GM12878 (cell line): ENCODE data around the gene IL3. TPM values are rescaled to one million over a fixed set of nuclear protein-coding genes. Genes with fewer than 3 reads are reported as not detected.

Experiments used
- ATAC-seq: fragments of 200-7000 bp; cut with Tn5 transposase; 3 replicates; pipeline ENCODE4 v1.9.1; 2020; ENCODE audit warnings: mild to moderate bottlenecking, moderate library complexity
- BruUV-seq: library from RNA; stranded (reverse); fragments of 400-500 nt; replicated peaks from 2 replicates; lab custom pipeline; 2021; lab: Mats Ljungman, UMichigan
- CTCF ChIA-PET: fragments of 300-600 bp; sonication (Branson Sonifier 250); formaldehyde crosslinking; extraction: SDS; loops from one replicate; lab custom pipeline; 2021; ENCODE audit warnings: inconsistent platforms; lab: Yijun Ruan, JAX
- POLR2A ChIA-PET: fragments of 350-600 bp; formaldehyde crosslinking; extraction: SDS; loops from one replicate; lab custom pipeline; 2021; ENCODE audit warnings: inconsistent platforms; lab: Charles Lee
- RAD21 ChIA-PET: fragments of 300-600 bp; sonication (Branson Sonifier 250); formaldehyde crosslinking; loops from one replicate; lab custom pipeline; 2023; ENCODE audit warnings: antibody characterized with exemption; ENCODE audit not compliant: unreplicated experiment; lab: Charles Lee
- SMC1A ChIA-PET: fragments of 300-600 bp; sonication (Branson Sonifier 250); formaldehyde crosslinking; loops from one replicate; lab custom pipeline; 2023; ENCODE audit not compliant: unreplicated experiment, uncharacterized antibody; lab: Charles Lee
- DNase-seq: peaks from one replicate; pipeline ENCODE4 v3.0.0-alpha.2; 2011; ENCODE audit warnings: low read depth, low spot score
- FAIRE-seq: peaks from 3 replicates; lab custom pipeline; 2011; peaks lifted over from hg19 to GRCh38; lab: Jason Lieb, UNC
- H2AFZ ChIP-seq: 2 replicates; pipeline ENCODE4 v1.6.0; 2011; ENCODE audit warnings: low read depth, low read length, control low read depth; ENCODE audit not compliant: control insufficient read depth
- H3K27ac ChIP-seq: 2 replicates; pipeline ENCODE4 v1.5.1; 2011; ENCODE audit warnings: control low read depth; ENCODE audit not compliant: control insufficient read depth, insufficient read depth
- H3K27me3 ChIP-seq, 2 experiments: replicated peaks in 1 of 2; 2 replicates each; pipeline versions ENCODE4 v1.6.0 to v1.6.1; 2011; ENCODE audit warnings: low read length in 1 of 2; ENCODE audit not compliant: control insufficient read depth in 2 of 2, insufficient read depth in 2 of 2
- H3K36me3 ChIP-seq, 2 experiments: 2 replicates each; pipeline ENCODE4 v1.5.1; 2011; ENCODE audit warnings: low read length in 1 of 2; ENCODE audit not compliant: control insufficient read depth in 2 of 2, insufficient read depth in 2 of 2
- H3K4me1 ChIP-seq: 2 replicates; pipeline ENCODE4 v1.6.1; 2011; ENCODE audit warnings: mild to moderate bottlenecking, low read length, moderate library complexity, mixed read lengths; ENCODE audit not compliant: control insufficient read depth, insufficient read depth
- H3K4me2 ChIP-seq: 2 replicates; pipeline ENCODE4 v1.6.0; 2011; ENCODE audit warnings: control low read depth; ENCODE audit not compliant: control insufficient read depth, insufficient read depth
- H3K4me3 ChIP-seq: fragments of 200-600 bp; sonication (generic); 2 replicates; pipeline ENCODE4 v1.5.1; 2016
- H3K79me2 ChIP-seq: 2 replicates; pipeline ENCODE4 v1.6.0; 2011; ENCODE audit warnings: low read length; ENCODE audit not compliant: control insufficient read depth, insufficient read depth
- H3K9ac ChIP-seq: 2 replicates; pipeline ENCODE4 v1.8.0; 2011; ENCODE audit warnings: low read length, control low read depth, mixed read lengths; ENCODE audit not compliant: control insufficient read depth, insufficient read depth
- H3K9me3 ChIP-seq: replicated peaks from 3 replicates; pipeline ENCODE4 v1.5.1; 2011; ENCODE audit warnings: mild to moderate bottlenecking, low read length; ENCODE audit not compliant: control insufficient read depth, insufficient read depth
- H4K20me1 ChIP-seq: 2 replicates; pipeline ENCODE4 v1.6.0; 2011; ENCODE audit not compliant: control insufficient read depth, insufficient read depth
- BACH1 ChIP-seq: fragments of 450-650 bp; IDR thresholded peaks from 2 replicates; pipeline ENCODE4 v1.6.1; 2017; ENCODE audit warnings: mild to moderate bottlenecking, borderline replicate concordance
- BCL3 ChIP-seq: IDR thresholded peaks from 2 replicates; pipeline ENCODE4 v1.6.1; 2011; ENCODE audit warnings: borderline replicate concordance, low read depth, mild to moderate bottlenecking, moderate library complexity, low read length; ENCODE audit not compliant: insufficient read depth, poor library complexity, severe bottlenecking
- CREM ChIP-seq: IDR thresholded peaks from 2 replicates; pipeline ENCODE4 v1.6.1; 2014; ENCODE audit warnings: antibody characterized with exemption, low read depth
- CTCF ChIP-seq, 3 experiments: IDR thresholded peaks in 2 of 3; conservative IDR thresholded peaks in 1 of 3; 2 replicates each; pipeline ENCODE4 v1.5.1; 2011; ENCODE audit warnings: low read depth in 3 of 3, low read length in 3 of 3, mild to moderate bottlenecking in 3 of 3, control low read depth in 2 of 3, moderate library complexity in 2 of 3, inconsistent platforms in 1 of 3, mixed read lengths in 1 of 3; ENCODE audit not compliant: control insufficient read depth in 2 of 3, insufficient read depth in 1 of 3; ENCODE audit errors: extremely low read depth in 1 of 3
- DPF2 ChIP-seq: fragments of 450-650 bp; IDR thresholded peaks from 2 replicates; pipeline ENCODE4 v1.6.1; 2017; ENCODE audit warnings: mild to moderate bottlenecking
- LARP7 ChIP-seq: fragments of 450-650 bp; IDR thresholded peaks from 2 replicates; pipeline ENCODE4 v1.6.1; 2017; ENCODE audit warnings: mild to moderate bottlenecking
- NBN ChIP-seq: fragments of 450-650 bp; IDR thresholded peaks from 2 replicates; pipeline ENCODE4 v1.6.1; 2016
- NR2C2 ChIP-seq: IDR thresholded peaks from 2 replicates; pipeline ENCODE4 v1.6.1; 2011; ENCODE audit warnings: borderline replicate concordance, low read depth; ENCODE audit not compliant: control insufficient read depth, insufficient read length
- POLR2A ChIP-seq: IDR thresholded peaks from 2 replicates; pipeline ENCODE4 v1.6.1; 2011; ENCODE audit warnings: low read depth, mild to moderate bottlenecking, low read length
- SMARCA5 ChIP-seq: fragments of 450-650 bp; IDR thresholded peaks from 2 replicates; pipeline ENCODE4 v1.6.1; 2017; ENCODE audit warnings: mild to moderate bottlenecking
- STAT1 ChIP-seq: fragments of 450-650 bp; conservative IDR thresholded peaks from 2 replicates; pipeline ENCODE4 v1.6.1; 2014; ENCODE audit warnings: antibody characterized with exemption, mild to moderate bottlenecking
- TBL1XR1 ChIP-seq: IDR thresholded peaks from 2 replicates; pipeline ENCODE4 v1.6.1; 2012; ENCODE audit warnings: low read depth, low read length, improper control_type of control experiment
- TCF12 ChIP-seq: IDR thresholded peaks from 2 replicates; pipeline ENCODE4 v1.6.1; 2011; ENCODE audit warnings: low read depth, mild to moderate bottlenecking, low read length
- USF1 ChIP-seq: IDR thresholded peaks from 2 replicates; pipeline ENCODE4 v1.6.1; 2011; ENCODE audit warnings: borderline replicate concordance, low read depth, mild to moderate bottlenecking, moderate library complexity, mixed read lengths, low read length; ENCODE audit not compliant: insufficient read depth; ENCODE audit errors: extremely low read length
- YY1 ChIP-seq: IDR thresholded peaks from 2 replicates; pipeline ENCODE4 v1.6.1; 2011; ENCODE audit warnings: low read depth, mild to moderate bottlenecking, low read length
- WGBS: methylation state at CpG from one replicate; pipeline ENCODE4 v1.1.6; 2016; ENCODE audit warnings: low lambda C conversion rate; ENCODE audit not compliant: insufficient replicate concordance, insufficient coverage; ENCODE audit errors: missing lambda C conversion rate; 5-methylcytosine and 5-hydroxymethylcytosine counted together
- in situ Hi-C: fragments of 300-500 bp; cut with MboI; formaldehyde crosslinking; loops from 9 replicates; pipeline ENCODE4 v1.14.3; 2018; ENCODE audit warnings: mixed read lengths
- intact Hi-C: fragments of 100-400 bp; cut with micrococcal nuclease; formaldehyde crosslinking; loops from one replicate; pipeline ENCODE4 v1.14.2; 2022; ENCODE audit not compliant: unreplicated experiment
- polyA plus RNA-seq, 11 experiments: library from polyadenylated mRNA; depleted of rRNA in 4 of 11; unstranded in 6 of 11; stranded (reverse) in 5 of 11; fragments of >200 nt; fragmentation: Nextera tagmentation in 4 of 11; fragmentation: Illumina TruSeq in 1 of 11; extraction: Ambion mirVana in 4 of 11; extraction: Trizol in 1 of 11; gene quantifications; 1 replicate in 1 of 11; 2 replicates in 10 of 11; pipeline versions ENCODE4 v1.2.1 to v1.2.3, GENCODE V29; 2011 to 2016; ENCODE audit warnings: inconsistent platforms in 2 of 11, missing spikeins in 2 of 11, low read depth in 1 of 11
- total RNA-seq, 4 experiments: library from RNA; depleted of rRNA in 3 of 4; stranded (reverse); fragments of >200 nt in 3 of 4; fragmentation: Illumina TruSeq in 1 of 4; extraction: Trizol in 1 of 4; gene quantifications; 2 replicates each; pipeline versions ENCODE4 v1.2.1 to v1.2.3, GENCODE V29; 2013 to 2021

The IL3 gene
- total and polyA plus RNA-seq, 10 of the 15 experiments (the other 5 are each of a cell fraction or from before 2014, with no cell fraction given): not detected

GRCh38 chr5:132103969-132104391 is 43.5 kb downstream of the IL3 start:
- Histone ChIP-seq H3K4me3 (peak overlapping the region; percentile 9; the same call in 1 of the 2 replicates), H3K36me3 (no peaks in the 10 kb centered on the region), H2AFZ (peak overlapping the region; percentile 13), H3K79me2 (no peaks in the 10 kb centered on the region), H3K27ac (peak overlapping the region; percentile 98), H3K4me1 (peaks cover 62% of the 10 kb centered on the region), H3K9ac (peak overlapping the region; percentile 61), H3K9me3 (no peaks in the 10 kb centered on the region), H3K27me3 (no peaks in the 10 kb centered on the region), H3K4me2 (peak overlapping the region; percentile 95), H4K20me1 (no peaks in the 10 kb centered on the region)
- in situ Hi-C loops (no loop called here), intact Hi-C loops (loop anchor here (1.0 to 2.0 kb wide), 3 partner anchors 39 to 387 kb away; partner anchors contain the start of gene IRF1)
- ATAC-seq: peak; percentile 23
- BruUV-seq: no TSS peak
- CTCF ChIA-PET: interaction anchor here (1.2 to 1.9 kb wide), 2 partner anchors 41 to 86 kb away, joined by 4 to 7 read pairs; no protein-coding TSS in a partner anchor
- SMC1A ChIA-PET: interaction anchor here (0.9 to 1.2 kb wide), 2 partner anchors 10 to 33 kb away, joined by 3 read pairs; no protein-coding TSS in a partner anchor
- POLR2A ChIA-PET: interaction anchor here (0.6 kb wide), 1 partner anchor 895 kb away, joined by 4 read pairs; no protein-coding TSS in a partner anchor
- TF ChIP-seq NR2C2 (no peak), STAT1 (0 out of 2 replicates have a peak, but pooled peaks have one; percentile 21), USF1 (no peak), LARP7 (no peak), TBL1XR1 (0 out of 2 replicates have a peak, but pooled peaks have one; percentile 10), BCL3 (no peak), BACH1 (0 out of 2 replicates have a peak, but pooled peaks have one; percentile 3), TCF12 (0 out of 2 replicates have a peak, but pooled peaks have one; percentile 5), CREM (0 out of 2 replicates have a peak, but pooled peaks have one; percentile 3), CTCF (IDR thresholded peaks at IDR 0.05 in 2 of 3, conservative IDR thresholded peaks at IDR 0.05 in 1 of 3; ENCODE audit: control insufficient read depth in 2 of 3, extremely low read depth in 1 of 3, insufficient read depth in 1 of 3, low read depth in 3 of 3, low read length in 3 of 3) (0 out of 6 replicates have a peak, but pooled peaks of 1 of the 3 experiments have one; percentile 1), POLR2A (peak; percentile 11; the same call in 1 of the 2 replicates), NBN (no peak), SMARCA5 (peak; percentile 32; the same call in 1 of the 2 replicates), DPF2 (0 out of 2 replicates have a peak, but pooled peaks have one; percentile 26), YY1 (0 out of 2 replicates have a peak, but pooled peaks have one; percentile 3)
- FAIRE-seq: no peak
- under 1% methylated on average over 6 of the region's 6 CpGs for WGBS
- RAD21 ChIA-PET: interaction anchor here (1.0 kb wide), 1 partner anchor 73 kb away, joined by 3 read pairs; no protein-coding TSS in a partner anchor
- DNase-seq: peak; percentile 37
